GM23338 (cell line): ENCODE measurements around the gene CAPN7.

Experiments
- CREB1 ChIP-seq: fragments of 250-450 bp; sonication (Bioruptor Pico); IDR thresholded peaks from 2 replicates; pipeline ENCODE4 v1.5.0; 2020; ENCODE audit warnings: low read depth, mild to moderate bottlenecking, moderate library complexity
- CTCF ChIP-seq, 2 experiments: fragments of 200-600 bp in 1 of 2; sonication (generic) in 1 of 2; conservative IDR thresholded peaks; 2 replicates each; pipeline versions ENCODE4 v1.5.1 to v1.6.1; 2016 to 2017; ENCODE audit warnings: antibody characterized with exemption in 2 of 2, low read depth in 2 of 2, mild to moderate bottlenecking in 2 of 2, moderate library complexity in 1 of 2
- ETS1 ChIP-seq: IDR thresholded peaks from 2 replicates; pipeline ENCODE4 v1.6.1; 2016; ENCODE audit warnings: antibody characterized with exemption
- EZH2 ChIP-seq: fragments of 200-600 bp; sonication (generic); IDR thresholded peaks from one replicate; pipeline ENCODE4 v1.8.0; 2017; ENCODE audit warnings: antibody characterized with exemption, mild to moderate bottlenecking, low read depth; ENCODE audit not compliant: unreplicated experiment
- EZH2phosphoT487 ChIP-seq: fragments of 200-600 bp; sonication (generic); IDR thresholded peaks from one replicate; pipeline ENCODE4 v1.8.1; 2018; ENCODE audit warnings: antibody characterized with exemption; ENCODE audit not compliant: unreplicated experiment
- JUNB ChIP-seq: IDR thresholded peaks from one replicate; pipeline ENCODE4 v1.6.1; 2016; ENCODE audit warnings: antibody characterized with exemption; ENCODE audit not compliant: unreplicated experiment
- NANOG ChIP-seq: IDR thresholded peaks from 2 replicates; pipeline ENCODE4 v1.6.1; 2016; ENCODE audit warnings: antibody characterized with exemption, borderline replicate concordance
- POLR2AphosphoS5 ChIP-seq: IDR thresholded peaks from 2 replicates; pipeline ENCODE4 v1.6.1; 2016; ENCODE audit warnings: antibody characterized with exemption, low read depth
- STAT1 ChIP-seq: IDR thresholded peaks from one replicate; pipeline ENCODE4 v1.6.1; 2016; ENCODE audit warnings: antibody characterized with exemption; ENCODE audit not compliant: unreplicated experiment
- ZNF114 ChIP-seq: fragments of 250-450 bp; sonication (Bioruptor Pico); IDR thresholded peaks from 2 replicates; pipeline ENCODE4 v1.5.0; 2020; ENCODE audit warnings: mild to moderate bottlenecking, moderate library complexity
- ZNF331 ChIP-seq: fragments of 250-450 bp; sonication (Bioruptor Pico); IDR thresholded peaks from 2 replicates; pipeline ENCODE4 v1.5.0; 2020; ENCODE audit warnings: low read depth, mild to moderate bottlenecking, moderate library complexity
- TF ChIP-seq, protein P1 (sequence below): IDR thresholded peaks from one replicate; pipeline ENCODE4 v1.6.1; 2018; ENCODE audit warnings: antibody characterized with exemption; ENCODE audit not compliant: unreplicated experiment
- TF ChIP-seq, protein P2 (sequence below): fragments of 250-450 bp; sonication (Bioruptor Pico); IDR thresholded peaks from 2 replicates; pipeline ENCODE4 v1.5.0; 2020; ENCODE audit warnings: mild to moderate bottlenecking, moderate library complexity

- no peak for TF ChIP-seq CTCF (conservative IDR thresholded peaks at IDR 0.05; ENCODE audit: low read depth in 2 of 2)
- no peak for TF ChIP-seq POLR2AphosphoS5
- TF ChIP-seq, protein P1, sequence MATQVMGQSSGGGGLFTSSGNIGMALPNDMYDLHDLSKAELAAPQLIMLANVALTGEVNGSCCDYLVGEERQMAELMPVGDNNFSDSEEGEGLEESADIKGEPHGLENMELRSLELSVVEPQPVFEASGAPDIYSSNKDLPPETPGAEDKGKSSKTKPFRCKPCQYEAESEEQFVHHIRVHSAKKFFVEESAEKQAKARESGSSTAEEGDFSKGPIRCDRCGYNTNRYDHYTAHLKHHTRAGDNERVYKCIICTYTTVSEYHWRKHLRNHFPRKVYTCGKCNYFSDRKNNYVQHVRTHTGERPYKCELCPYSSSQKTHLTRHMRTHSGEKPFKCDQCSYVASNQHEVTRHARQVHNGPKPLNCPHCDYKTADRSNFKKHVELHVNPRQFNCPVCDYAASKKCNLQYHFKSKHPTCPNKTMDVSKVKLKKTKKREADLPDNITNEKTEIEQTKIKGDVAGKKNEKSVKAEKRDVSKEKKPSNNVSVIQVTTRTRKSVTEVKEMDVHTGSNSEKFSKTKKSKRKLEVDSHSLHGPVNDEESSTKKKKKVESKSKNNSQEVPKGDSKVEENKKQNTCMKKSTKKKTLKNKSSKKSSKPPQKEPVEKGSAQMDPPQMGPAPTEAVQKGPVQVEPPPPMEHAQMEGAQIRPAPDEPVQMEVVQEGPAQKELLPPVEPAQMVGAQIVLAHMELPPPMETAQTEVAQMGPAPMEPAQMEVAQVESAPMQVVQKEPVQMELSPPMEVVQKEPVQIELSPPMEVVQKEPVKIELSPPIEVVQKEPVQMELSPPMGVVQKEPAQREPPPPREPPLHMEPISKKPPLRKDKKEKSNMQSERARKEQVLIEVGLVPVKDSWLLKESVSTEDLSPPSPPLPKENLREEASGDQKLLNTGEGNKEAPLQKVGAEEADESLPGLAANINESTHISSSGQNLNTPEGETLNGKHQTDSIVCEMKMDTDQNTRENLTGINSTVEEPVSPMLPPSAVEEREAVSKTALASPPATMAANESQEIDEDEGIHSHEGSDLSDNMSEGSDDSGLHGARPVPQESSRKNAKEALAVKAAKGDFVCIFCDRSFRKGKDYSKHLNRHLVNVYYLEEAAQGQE, result no peak
- no peak for TF ChIP-seq EZH2phosphoT487
- no peak for TF ChIP-seq CREB1
- TF ChIP-seq EZH2, result no peak
- TF ChIP-seq JUNB, result no peak
- no peak for TF ChIP-seq ZNF331
- TF ChIP-seq ZNF114, result no peak
- no peak for TF ChIP-seq NANOG
- TF ChIP-seq ETS1, result no peak
- no peak for TF ChIP-seq STAT1
- TF ChIP-seq, protein P2, sequence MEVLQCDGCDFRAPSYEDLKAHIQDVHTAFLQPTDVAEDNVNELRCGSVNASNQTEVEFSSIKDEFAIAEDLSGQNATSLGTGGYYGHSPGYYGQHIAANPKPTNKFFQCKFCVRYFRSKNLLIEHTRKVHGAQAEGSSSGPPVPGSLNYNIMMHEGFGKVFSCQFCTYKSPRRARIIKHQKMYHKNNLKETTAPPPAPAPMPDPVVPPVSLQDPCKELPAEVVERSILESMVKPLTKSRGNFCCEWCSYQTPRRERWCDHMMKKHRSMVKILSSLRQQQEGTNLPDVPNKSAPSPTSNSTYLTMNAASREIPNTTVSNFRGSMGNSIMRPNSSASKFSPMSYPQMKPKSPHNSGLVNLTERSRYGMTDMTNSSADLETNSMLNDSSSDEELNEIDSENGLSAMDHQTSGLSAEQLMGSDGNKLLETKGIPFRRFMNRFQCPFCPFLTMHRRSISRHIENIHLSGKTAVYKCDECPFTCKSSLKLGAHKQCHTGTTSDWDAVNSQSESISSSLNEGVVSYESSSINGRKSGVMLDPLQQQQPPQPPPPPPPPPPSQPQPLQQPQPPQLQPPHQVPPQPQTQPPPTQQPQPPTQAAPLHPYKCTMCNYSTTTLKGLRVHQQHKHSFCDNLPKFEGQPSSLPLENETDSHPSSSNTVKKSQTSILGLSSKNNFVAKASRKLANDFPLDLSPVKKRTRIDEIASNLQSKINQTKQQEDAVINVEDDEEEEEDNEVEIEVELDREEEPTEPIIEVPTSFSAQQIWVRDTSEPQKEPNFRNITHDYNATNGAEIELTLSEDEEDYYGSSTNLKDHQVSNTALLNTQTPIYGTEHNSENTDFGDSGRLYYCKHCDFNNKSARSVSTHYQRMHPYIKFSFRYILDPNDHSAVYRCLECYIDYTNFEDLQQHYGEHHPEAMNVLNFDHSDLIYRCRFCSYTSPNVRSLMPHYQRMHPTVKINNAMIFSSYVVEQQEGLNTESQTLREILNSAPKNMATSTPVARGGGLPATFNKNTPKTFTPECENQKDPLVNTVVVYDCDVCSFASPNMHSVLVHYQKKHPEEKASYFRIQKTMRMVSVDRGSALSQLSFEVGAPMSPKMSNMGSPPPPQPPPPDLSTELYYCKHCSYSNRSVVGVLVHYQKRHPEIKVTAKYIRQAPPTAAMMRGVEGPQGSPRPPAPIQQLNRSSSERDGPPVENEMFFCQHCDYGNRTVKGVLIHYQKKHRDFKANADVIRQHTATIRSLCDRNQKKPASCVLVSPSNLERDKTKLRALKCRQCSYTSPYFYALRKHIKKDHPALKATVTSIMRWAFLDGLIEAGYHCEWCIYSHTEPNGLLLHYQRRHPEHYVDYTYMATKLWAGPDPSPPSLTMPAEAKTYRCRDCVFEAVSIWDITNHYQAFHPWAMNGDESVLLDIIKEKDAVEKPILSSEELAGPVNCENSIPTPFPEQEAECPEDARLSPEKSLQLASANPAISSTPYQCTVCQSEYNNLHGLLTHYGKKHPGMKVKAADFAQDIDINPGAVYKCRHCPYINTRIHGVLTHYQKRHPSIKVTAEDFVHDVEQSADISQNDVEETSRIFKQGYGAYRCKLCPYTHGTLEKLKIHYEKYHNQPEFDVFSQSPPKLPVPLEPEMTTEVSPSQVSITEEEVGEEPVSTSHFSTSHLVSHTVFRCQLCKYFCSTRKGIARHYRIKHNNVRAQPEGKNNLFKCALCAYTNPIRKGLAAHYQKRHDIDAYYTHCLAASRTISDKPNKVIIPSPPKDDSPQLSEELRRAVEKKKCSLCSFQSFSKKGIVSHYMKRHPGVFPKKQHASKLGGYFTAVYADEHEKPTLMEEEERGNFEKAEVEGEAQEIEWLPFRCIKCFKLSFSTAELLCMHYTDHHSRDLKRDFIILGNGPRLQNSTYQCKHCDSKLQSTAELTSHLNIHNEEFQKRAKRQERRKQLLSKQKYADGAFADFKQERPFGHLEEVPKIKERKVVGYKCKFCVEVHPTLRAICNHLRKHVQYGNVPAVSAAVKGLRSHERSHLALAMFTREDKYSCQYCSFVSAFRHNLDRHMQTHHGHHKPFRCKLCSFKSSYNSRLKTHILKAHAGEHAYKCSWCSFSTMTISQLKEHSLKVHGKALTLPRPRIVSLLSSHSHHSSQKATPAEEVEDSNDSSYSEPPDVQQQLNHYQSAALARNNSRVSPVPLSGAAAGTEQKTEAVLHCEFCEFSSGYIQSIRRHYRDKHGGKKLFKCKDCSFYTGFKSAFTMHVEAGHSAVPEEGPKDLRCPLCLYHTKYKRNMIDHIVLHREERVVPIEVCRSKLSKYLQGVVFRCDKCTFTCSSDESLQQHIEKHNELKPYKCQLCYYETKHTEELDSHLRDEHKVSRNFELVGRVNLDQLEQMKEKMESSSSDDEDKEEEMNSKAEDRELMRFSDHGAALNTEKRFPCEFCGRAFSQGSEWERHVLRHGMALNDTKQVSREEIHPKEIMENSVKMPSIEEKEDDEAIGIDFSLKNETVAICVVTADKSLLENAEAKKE, result no peak
Observed at GRCh38 chr3:15277861-15278500, 71.9 kb downstream of the CAPN7 start.
